ENCODE data around the gene IFI44.

Gene IFI44

GRCh38 chr1:78649628-78650027, at the start of gene IFI44:
IFI44 (plus strand) TSS chr1:78649831; CDS start chr1:78650196, 365 bp downstream.
- peak; percentile 28 for DNase-seq

- no peak for DNase-seq
These were observed 48.6 kb upstream of the IFI44 start for GRCh38 chr1:78601068-78601467.

GRCh38 chr1:78603206-78603605, 46.4 kb upstream of the IFI44 start:
- DNase-seq, result no peak

GRCh38 chr1:78604643-78605042, 45.0 kb upstream of the IFI44 start:
- DNase-seq, result no peak

- DNase-seq, result no peak
These were observed 43.4 kb upstream of the IFI44 start for GRCh38 chr1:78606274-78606673.

- peak; percentile 30 for DNase-seq
These were observed 42.2 kb upstream of the IFI44 start for GRCh38 chr1:78607334-78607927.

GRCh38 chr1:78607944-78608343, 41.7 kb upstream of the IFI44 start:
- no peak for DNase-seq

GRCh38 chr1:78617615-78618026, 32.0 kb upstream of the IFI44 start:
- DNase-seq, result peak; percentile 85

GRCh38 chr1:78619032-78619431, 30.6 kb upstream of the IFI44 start:
- DNase-seq, result no peak

- DNase-seq, result no peak
These were observed 30.2 kb upstream of the IFI44 start for GRCh38 chr1:78619446-78619802.

- DNase-seq, result no peak
These were observed 29.6 kb upstream of the IFI44 start, which contains the start of gene IFI44L for GRCh38 chr1:78619803-78620579. IFI44L (plus strand) TSS chr1:78620448; CDS start chr1:78627916, 7,468 bp downstream.

GRCh38 chr1:78620666-78621065, 29.0 kb upstream of the IFI44 start:
- no peak for DNase-seq

GRCh38 chr1:78622548-78622947, 27.1 kb upstream of the IFI44 start:
- no peak for DNase-seq

GRCh38 chr1:78624035-78624434, 25.6 kb upstream of the IFI44 start:
- no peak for DNase-seq

GRCh38 chr1:78627321-78627720, 22.3 kb upstream of the IFI44 start:
- DNase-seq, result no peak

GRCh38 chr1:78630600-78630999, 19.0 kb upstream of the IFI44 start:
- DNase-seq, result no peak

GRCh38 chr1:78633209-78633608, 16.4 kb upstream of the IFI44 start:
- DNase-seq, result no peak

GRCh38 chr1:78640462-78640861, 9.2 kb upstream of the IFI44 start:
- DNase-seq, result no peak

- DNase-seq, result no peak
These were observed 8.1 kb upstream of the IFI44 start for GRCh38 chr1:78641558-78641957.

GRCh38 chr1:78645723-78646122, 3.9 kb upstream of the IFI44 start:
- no peak for DNase-seq

GRCh38 chr1:78647238-78647637, 2.4 kb upstream of the IFI44 start:
- no peak for DNase-seq

GRCh38 chr1:78650114-78650660, 556 bp downstream of the IFI44 start:
- no peak for DNase-seq

- no peak for DNase-seq
These were observed 1.6 kb downstream of the IFI44 start for GRCh38 chr1:78651241-78651640.

- no peak for DNase-seq
These were observed 2.5 kb downstream of the IFI44 start for GRCh38 chr1:78652019-78652560.

All from NCI-H345 (cell line).